Raji (cell line): ENCODE data around the gene ZSCAN25.

ENCODE experiments used
- POLR2A ChIP-seq: IDR thresholded peaks from 2 replicates; pipeline ENCODE4 v1.6.1; 2011; ENCODE audit warnings: low read depth, low read length, control low read depth; ENCODE audit not compliant: insufficient read depth

ZSCAN25 gene

DNA sequence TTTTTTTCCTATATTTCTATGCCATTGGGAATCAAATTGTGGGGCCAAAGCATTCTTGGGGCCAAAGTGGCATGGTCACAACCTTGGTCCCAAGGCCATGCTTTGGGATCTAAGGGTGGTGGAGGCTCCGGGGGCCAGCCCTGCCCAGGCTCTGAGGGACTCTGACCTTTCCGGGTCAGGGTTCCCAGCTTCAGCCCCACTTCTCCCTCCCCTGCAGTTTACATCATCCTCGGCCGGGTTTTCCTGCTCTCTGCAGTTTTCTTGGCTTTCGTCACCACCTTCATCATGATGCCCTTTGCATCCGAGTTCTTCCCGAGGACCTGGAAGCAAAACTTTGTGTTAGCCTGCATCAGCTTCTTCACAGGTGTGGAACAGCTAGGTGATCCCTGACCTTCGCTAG, 10.2 kb upstream of the ZSCAN25 start:
- no peak for TF ChIP-seq POLR2A

DNA sequence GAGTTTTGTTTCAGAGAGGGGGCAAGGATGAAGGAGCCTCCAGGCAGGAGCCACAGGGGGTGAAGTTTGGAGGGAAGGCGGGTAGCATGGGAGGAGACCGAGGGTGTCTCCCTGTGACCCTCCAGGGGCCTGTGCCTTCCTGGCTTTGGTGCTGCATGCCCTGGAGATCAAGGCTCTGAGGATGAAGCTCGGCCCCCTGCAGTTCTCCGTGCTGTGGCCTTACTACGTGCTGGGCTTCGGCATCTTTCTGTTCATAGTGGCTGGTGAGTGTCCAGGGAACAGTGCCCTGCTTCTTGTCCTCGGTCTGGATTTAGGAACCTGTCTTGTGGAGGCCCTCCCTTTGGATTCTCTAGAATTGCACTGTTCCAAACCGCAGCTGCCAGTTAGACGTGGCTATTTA, 9.2 kb upstream of the ZSCAN25 start:
- no peak for TF ChIP-seq POLR2A

DNA sequence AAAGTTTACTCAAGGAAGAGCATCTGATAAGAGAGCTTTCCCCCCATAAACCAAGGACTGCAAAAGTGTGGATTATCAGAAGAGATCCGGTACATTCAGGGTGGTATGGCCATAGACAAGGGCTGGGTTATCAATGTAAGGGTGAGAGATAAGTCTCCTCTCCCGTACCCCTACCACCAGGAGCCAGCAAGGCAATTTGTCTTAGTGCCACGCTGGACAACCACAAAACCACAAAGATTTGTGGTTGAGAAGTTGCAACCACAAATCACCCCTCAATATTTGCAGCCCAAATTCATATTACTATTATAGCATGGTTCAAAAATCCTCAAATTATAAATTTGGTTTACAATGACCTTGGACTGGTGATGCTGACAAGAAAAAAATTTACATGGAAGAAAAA, 2.3 kb upstream of the ZSCAN25 start:
- no peak for TF ChIP-seq POLR2A

DNA sequence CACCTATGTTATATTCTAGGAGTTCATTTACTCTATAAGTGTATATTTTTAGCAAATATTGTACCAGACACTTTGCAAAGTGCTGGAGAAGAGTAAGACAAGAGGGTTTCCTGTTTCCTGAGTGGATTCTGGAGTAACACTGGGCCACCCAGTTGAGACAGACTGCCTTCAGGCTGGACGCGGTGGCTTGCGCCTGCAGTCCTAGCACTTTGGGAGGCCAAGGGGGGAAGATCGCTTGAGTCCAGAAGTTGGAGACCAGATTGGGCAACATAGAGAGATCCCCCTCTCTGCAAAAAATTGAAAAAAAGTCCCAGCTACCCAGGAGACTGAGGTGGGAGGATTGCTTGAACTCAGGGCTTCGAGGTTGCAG, 772 bp upstream of the ZSCAN25 start:
- TF ChIP-seq POLR2A = no peak

DNA sequence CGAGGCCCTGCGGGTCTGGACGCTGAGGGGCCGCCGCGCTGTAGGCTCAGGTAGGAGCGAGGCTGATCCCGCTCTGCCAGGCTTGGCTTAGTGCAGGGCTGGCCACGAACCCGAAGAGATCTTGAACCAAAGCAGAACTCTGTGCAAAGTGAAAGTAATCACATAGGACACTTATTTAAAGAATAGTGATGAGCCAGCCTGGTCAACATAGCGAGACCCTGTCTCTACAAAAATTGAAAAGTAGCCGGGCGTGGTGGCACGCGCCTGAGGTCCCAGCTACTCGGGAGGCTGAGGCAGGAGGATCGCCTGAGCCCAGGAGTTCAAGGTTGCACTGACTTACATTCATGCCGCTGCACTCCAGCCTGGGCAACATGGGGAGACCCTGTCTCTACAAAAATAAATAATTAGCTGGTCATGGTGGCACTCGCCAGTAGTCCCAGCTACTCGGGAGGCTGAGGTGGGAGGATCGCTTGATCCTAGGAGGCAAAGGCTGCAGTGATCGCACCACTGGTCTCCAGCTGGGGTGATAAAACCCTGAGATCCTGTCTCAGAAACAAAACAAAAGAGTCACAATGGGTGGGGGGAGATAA, 541 bp downstream of the ZSCAN25 start:
- no peak for TF ChIP-seq POLR2A

DNA sequence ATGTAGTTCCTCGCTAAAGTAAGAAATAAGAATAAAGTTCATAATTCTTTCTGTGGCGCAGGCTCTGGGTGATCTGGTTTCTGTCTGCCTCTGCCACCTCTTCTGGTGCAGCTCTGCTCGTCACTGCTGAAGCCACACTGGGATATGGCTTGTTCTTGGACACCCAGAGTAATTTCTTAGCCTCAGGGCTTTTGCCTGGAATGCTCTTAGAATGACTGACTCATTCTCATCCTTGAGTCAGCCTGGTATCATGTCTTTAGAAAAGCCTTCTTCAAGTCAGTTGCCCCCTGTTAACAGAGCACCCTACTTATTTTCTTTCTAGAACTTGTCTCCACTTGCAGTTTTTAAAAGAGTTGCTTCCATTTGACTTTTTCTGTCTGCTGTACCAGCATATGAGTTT, 2.0 kb downstream of the ZSCAN25 start:
- no peak for TF ChIP-seq POLR2A

DNA sequence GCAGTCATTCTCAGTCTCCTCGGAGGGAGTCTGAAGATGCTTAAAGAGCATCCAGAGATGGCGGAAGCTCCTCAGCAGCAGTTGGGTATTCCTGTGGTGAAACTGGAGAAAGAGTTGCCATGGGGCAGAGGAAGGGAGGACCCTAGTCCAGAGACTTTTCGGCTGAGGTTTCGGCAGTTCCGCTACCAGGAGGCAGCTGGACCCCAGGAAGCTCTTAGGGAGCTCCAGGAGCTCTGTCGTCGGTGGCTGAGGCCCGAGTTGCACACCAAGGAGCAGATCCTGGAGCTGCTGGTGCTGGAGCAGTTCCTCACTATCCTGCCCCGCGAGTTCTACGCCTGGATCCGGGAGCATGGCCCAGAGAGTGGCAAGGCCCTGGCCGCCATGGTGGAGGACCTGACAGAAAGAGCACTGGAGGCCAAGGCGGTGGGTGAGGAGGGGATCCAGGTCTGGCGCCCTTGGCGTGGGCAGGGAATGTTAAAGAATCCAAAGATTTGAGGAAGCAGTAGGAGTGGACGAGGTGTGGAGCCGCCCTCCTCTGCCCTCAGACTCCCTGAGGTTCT, 2.9 kb downstream of the ZSCAN25 start:
- no peak for TF ChIP-seq POLR2A

DNA sequence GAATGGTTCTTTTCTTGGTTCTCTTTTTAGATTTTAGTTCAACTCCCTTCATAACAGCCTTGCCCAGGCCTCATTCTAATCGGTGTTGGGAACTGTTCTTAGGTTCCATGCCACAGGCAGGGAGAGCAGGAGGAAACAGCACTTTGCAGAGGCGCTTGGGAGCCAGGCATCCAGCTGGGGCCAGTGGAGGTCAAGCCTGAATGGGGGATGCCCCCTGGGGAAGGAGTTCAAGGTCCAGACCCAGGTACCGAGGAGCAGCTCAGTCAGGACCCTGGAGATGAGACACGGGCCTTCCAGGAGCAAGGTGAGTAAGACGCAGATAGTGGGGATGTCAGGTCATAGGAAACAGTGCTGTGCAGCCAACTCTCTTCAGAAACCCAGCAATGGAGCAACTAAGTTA, 4.5 kb downstream of the ZSCAN25 start:
- no peak for TF ChIP-seq POLR2A

DNA sequence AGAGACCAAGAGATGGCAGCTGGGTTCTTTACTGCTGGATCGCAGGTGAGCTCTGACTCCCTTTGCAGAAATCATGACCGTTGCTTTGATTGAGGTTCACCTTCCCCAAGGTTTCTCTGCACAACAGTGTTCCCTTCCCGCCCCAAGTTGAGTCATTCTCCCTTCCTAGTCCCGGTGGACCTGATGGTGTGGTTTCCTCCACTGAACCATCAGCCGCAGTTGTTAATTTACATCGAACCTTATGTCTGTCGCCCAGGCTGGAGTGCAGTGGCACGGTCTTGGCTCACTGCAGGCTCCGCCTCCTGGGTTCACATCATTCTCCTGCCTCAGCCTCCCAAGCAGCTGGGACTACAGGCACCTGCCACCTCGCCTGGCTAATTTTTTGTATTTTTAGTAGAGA, 5.8 kb downstream of the ZSCAN25 start:
- TF ChIP-seq POLR2A = no peak

DNA sequence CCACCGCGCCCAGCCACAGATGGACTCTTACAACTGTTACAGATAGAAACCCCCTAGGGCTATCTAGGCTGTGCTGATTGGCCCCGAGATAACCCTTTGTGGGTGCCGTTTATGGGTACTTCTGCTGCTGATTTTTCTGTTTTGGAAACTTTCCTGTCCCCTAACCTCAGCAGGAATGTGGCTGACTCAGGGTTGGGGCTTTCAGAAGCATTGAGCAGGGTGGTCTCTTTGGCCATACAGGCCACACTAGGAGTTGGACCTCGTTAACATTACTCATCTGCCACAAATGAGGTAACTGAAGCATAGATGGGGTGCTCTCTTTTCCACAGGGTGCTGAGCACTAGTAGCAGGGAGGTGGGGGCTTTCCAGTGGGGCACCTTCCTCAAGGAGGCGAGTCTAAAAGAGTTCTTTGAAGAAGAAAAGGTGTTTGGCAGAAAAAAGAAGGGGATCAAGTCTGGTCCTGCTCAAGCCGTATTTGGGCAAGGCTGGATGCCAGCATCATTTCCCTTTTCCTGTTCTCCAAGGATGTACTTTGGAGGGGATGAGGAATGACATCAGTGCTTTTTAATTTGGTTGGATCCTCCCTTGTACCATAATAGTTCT, 6.4 kb downstream of the ZSCAN25 start:
- TF ChIP-seq POLR2A = no peak

DNA sequence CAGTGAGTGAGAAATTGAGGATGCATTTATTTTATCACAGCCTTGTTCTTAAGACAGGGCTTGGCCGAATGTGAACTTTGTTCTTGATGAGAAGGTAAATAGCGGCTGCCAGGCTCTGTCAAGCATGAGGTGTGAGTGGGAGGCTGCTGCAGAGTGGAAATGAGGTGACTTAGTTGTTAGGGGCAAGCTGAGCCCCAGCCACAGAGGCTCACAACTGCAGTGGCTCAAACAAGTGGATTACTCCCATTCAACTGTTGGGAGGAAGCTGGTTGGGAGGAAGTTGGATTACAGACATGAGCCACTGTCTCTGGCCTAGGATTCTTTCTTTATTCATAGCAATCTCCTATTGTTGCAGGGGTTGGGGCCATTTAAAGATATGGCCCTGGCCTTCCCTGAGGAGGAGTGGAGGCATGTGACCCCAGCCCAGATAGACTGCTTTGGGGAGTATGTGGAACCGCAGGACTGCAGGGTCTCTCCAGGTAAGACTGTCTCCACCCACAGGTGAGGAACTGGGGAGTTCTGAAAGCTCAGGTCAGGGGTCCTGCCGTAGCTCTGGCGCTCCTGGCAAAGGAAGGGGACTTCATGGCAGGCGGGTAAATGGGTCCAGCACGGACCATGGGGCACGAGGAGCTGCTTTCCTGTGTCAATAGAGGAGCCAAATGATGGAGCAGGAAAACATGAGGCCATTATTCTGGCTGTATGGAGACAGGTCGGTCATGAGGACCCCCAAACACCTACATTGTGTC, 7.1 kb downstream of the ZSCAN25 start:
- no peak for TF ChIP-seq POLR2A

DNA sequence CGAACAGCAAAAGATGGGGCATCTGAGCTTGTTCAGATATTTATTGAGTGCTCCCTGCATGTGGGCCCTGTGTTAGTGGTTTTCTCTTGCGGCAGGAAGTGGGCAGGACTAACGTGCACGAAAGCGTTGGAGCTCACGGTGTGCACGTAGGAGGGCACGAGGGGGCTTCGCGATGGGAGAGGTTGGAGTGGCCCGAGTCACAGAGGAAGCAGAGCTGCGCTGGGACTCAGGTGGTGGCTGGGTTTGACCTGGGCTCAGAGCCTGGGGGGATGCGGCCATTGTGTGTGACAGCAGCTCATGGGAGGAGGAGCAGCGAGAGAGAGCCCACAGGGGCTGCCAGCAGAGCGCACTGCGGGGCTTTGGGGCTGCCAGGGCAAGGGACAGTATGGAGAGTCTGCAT, 7.7 kb downstream of the ZSCAN25 start:
- TF ChIP-seq POLR2A = no peak

DNA sequence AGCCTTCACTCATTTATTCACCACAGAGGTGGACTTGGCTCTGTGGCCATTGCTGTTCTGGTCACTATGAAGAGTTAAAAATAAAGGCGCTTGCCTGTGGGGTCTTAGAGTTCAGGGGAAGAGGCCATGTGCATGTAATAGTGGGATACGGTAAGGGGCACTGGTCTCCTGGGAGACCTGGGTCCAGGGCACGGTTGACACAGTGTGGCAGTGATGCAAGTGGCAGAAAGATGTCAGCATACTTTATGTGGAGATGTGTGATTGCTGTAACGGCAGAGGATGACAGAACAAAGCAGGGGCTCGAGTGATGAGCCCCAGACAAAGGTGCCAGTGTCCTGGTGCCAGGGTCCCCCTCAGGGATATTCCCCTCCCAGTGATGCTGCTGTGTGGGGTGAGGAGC, 8.6 kb downstream of the ZSCAN25 start:
- TF ChIP-seq POLR2A = no peak

DNA sequence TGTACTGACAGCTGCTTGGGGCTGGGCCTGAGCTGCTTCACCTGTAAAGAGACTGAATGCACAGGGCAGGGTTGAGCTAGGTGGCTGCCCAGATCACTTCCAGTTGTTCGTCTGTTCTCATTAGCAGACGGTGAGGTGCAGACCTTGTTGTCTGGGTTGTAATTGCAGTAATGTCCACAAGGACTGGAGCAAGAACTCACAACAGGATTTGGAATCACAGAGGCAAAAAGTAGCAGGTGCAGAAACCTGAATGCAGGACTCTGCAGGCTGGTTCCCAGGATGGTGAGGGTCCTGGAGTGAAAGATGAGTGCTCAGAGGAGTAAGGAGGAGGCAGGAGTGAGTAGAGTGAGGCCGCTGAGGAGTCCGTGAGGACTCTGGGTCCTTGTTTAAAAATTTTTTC, 9.2 kb downstream of the ZSCAN25 start:
- no peak for TF ChIP-seq POLR2A

DNA sequence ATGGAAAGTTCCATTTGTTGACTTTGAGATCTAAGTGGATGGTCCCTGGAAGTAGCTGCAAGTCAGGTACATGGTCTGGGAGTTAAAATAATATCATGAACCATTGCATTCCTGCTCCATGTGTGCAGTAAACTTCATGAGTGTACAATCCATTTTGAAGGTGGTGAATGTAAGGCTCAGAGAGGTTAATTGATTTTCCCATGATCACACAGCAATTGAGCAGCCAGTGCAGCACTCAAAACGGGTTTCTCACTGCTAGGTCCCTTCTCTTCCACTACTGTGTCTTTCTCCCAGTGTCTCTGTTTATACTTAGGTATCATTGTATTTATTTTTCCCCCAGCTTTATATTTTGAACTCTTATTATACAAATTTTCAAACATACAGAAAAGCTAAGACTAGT, 9.9 kb downstream of the ZSCAN25 start:
- TF ChIP-seq POLR2A = no peak

DNA sequence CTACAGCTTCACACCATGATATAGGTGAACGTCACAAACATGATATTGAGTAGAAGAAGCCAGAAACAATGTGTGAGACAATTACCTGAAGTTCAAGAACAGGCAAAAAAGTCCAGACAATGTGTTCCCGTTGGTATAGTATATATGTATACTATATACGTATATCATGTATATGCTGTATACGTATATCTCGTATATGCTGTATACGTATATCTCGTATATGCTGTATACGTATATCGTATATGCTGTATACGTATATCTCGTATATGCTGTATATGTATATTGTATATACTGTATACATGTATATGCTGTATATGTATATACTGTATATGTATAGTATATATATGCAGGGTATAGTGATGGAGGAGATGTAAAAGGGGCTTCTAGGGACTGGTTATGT, 10.8 kb downstream of the ZSCAN25 start:
- no peak for TF ChIP-seq POLR2A
